ENCODE measurements around the gene ZBP1. TPM values are rescaled to one million over a fixed set of nuclear protein-coding genes. Genes with fewer than 3 reads are reported as not detected.

The ZBP1 gene
- total RNA-seq, 4 donors from 2014 or later: 0.19 TPM; not detected in 3

DNA sequence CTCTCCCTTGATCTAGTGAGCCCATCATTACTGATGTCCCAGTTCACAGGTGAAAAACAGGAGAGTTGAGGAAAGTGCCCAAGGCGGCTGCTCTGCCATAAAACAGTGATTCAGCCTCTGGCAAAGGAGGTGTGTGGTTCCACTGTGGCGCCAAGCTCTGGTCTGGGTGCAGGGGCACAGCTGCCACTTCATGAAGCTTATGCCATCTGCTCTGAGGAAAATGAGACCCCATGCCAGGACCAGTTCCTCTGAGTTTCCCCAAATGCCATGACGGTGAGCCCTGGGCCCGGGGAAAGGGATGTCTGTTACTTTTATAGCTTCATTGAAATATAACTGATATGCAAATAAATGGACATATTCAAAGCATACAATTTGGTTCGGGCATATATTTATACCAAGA, 33.7 kb upstream of the ZBP1 start:
- H3K4me3 ChIP-seq (ENCODE audit: low read depth, poor library complexity, severe bottlenecking): no peak overlapping the region
- WGBS, 2 donors: 54 to 59% methylated on average over 5 of the region's 5 CpGs
- intact Hi-C loops (cut with DNase I; ENCODE audit: low total_unique reads): loop anchor here (1.0 to 10.0 kb wide), 2 partner anchors 451 to 525 kb away; no protein-coding TSS in a partner anchor
- peak in 1 of 2 donors; percentile 58 for DNase-seq (ENCODE audit: low spot score in 2 of 2)
- TF ChIP-seq, protein P1, sequence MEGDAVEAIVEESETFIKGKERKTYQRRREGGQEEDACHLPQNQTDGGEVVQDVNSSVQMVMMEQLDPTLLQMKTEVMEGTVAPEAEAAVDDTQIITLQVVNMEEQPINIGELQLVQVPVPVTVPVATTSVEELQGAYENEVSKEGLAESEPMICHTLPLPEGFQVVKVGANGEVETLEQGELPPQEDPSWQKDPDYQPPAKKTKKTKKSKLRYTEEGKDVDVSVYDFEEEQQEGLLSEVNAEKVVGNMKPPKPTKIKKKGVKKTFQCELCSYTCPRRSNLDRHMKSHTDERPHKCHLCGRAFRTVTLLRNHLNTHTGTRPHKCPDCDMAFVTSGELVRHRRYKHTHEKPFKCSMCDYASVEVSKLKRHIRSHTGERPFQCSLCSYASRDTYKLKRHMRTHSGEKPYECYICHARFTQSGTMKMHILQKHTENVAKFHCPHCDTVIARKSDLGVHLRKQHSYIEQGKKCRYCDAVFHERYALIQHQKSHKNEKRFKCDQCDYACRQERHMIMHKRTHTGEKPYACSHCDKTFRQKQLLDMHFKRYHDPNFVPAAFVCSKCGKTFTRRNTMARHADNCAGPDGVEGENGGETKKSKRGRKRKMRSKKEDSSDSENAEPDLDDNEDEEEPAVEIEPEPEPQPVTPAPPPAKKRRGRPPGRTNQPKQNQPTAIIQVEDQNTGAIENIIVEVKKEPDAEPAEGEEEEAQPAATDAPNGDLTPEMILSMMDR (IDR thresholded peaks at IDR 0.05): no peak
- TF ChIP-seq POLR2A (IDR thresholded peaks at IDR 0.05): no peak

DNA sequence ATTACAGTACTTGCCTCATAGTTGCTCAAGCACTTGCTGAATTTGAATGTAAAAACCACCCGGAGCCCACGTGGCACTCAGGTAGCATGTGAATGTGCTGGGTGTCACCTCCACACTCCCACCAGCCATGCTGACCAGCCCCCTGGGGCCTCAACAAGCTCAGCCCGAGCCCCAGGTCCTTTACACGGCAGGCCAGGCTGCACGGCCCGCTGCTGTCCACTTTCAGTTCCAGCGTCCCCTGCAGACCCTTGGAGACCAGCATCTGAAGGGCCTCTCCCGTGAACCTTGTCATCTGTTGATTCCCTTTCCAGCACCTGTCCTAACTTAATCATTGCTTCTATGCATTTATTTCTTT, 33.3 kb upstream of the ZBP1 start:
- peak in 1 of 2 donors; percentile 72 for DNase-seq (ENCODE audit: low spot score in 2 of 2)
- no peak overlapping the region for H3K4me3 ChIP-seq (ENCODE audit: low read depth, poor library complexity, severe bottlenecking)
- intact Hi-C loops (cut with DNase I; ENCODE audit: low total_unique reads): loop anchor here (10.0 kb wide), 1 partner anchor 451 kb away; no protein-coding TSS in a partner anchor
- WGBS, 2 donors: 93 to 94% methylated on average over 8 of the region's 8 CpGs
- TF ChIP-seq, protein P1 (IDR thresholded peaks at IDR 0.05): no peak
- TF ChIP-seq POLR2A (IDR thresholded peaks at IDR 0.05): no peak

DNA sequence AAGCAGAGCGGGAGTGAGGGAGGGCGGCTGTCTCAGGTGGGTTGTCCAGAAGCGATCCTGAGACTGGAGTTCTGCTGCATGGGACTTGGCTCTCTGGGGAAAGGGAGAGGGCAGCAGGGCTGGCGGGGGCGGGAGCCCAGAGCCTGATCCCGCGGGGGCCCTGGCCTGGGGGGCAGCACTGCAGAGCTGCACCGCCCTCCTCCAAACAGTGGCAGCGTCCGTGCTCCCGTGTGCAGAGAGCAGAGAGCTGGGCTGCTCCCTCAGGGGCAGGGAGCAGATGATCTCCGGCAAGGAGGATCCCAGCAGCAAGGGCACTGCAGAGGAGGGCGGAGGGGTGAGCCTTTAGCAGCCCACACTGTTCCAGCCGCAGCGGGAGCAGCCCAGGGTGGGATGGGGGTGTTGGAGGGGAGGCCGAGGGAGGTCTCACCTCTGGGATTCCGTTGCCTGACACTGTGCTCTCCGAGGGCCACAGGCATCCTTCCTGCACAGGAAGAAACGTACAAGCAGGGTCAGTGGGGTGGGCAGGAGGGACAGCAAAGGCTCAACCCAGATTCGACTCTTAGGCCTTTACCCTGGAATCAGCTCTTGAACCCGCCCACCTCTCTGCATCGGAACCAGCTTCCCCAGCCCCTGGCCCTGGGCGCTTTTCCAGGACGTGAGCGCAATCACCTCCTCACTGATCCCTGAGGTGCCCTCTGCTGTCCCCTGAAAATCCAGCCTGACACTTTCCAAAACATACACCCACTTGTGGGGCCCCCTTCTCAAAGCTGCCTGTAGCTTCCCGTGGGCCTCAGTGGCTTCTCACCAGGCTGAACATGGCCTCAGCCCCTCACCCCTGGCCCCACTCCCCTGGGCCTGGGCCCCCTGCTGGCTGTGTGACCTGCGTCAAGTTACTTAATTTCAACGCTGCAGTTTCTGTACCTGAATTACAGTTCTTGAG, 32.6 kb upstream of the ZBP1 start:
- DNase-seq (ENCODE audit: low spot score in 2 of 2): peak in 1 of 2 donors; percentile 72
- TF ChIP-seq, protein P1 (IDR thresholded peaks at IDR 0.05): no peak
- no peak for TF ChIP-seq POLR2A (IDR thresholded peaks at IDR 0.05)
- 87 to 90% methylated on average over 18 to 28 of the region's 28 CpGs for WGBS, 2 donors
- H3K4me3 ChIP-seq (ENCODE audit: low read depth, poor library complexity, severe bottlenecking): no peak overlapping the region
- intact Hi-C loops (cut with DNase I; ENCODE audit: low total_unique reads): loop anchor here (10.0 kb wide), 1 partner anchor 452 kb away; no protein-coding TSS in a partner anchor

DNA sequence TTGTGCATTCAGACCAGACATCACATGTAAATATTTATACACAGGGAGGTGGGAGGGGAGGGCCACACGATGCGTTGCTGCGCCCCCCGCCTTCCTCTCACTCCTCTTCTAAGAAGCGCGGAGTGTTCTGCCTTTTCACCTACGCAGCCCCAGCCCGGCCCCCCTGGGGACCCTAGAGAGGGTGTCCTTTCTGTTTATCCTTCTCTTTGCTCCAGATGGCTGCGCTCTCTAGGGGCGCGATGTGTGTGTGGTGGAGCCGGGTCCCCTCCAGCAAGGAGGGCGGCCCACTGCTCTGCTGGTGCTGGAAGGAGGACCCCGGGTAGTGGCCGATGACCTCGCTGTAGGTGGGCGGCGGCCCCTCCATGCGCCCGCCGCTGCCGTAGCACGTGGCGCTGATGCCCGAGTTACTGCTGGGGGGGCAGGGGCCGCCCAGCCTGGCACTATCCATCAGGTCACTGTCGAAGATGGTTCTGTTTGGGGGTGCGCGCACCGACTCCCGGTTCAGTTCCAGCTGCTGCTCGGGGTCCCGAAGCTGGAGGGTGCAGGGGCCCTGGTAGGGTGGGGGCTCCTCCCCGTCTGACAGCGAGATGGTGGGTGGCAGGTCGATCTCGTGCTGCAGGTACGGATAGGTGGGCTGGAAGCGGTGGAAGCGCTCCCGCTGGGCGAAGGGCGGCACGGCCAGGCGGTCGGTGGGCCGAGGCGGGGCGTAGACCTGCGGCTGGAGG, 31.8 kb upstream of the ZBP1 start:
- 95% methylated on average over 50 of the region's 50 CpGs for WGBS, 2 donors
- intact Hi-C loops (cut with DNase I; ENCODE audit: low total_unique reads): loop anchor here (10.0 kb wide), 1 partner anchor 453 kb away; no protein-coding TSS in a partner anchor
- TF ChIP-seq, protein P1 (IDR thresholded peaks at IDR 0.05): no peak
- no peak for TF ChIP-seq POLR2A (IDR thresholded peaks at IDR 0.05)
- DNase-seq (ENCODE audit: low spot score in 2 of 2): peak in 1 of 2 donors; percentile 84
- no peak overlapping the region for H3K4me3 ChIP-seq (ENCODE audit: low read depth, poor library complexity, severe bottlenecking)

DNA sequence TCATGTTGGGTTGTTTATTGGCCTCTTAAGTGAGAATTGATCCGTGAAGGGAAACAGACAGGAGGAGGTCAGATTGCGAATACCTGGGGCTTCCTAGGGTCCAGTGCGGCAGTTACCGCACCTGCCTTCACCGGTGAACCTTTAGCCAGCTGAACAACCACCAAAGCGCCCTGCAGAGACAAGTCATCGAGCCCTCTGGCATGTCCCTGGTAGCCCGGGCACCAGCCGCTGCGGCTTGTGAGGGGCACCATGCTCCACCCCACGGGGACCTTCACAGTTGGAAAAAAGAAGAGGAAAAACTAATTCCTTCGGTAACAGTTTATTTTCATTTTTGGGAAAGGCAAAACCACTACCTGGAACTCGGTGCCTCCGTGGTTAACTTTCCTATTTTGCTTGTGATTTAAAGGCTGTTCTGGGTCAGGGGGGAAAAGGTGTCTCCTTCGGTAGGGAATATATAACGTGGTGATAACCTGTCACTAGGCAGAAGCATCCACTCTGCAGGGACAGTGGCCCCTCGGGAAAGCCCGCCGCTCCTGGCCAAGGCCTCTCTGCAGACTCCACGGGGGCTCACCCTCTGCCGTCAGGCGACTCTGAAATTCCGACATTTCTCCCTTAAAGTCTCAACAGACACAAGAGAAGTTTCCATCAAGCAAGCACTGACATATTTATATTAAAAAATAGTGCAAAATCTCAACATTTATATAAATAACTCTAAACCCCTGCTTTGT, 30.7 kb upstream of the ZBP1 start:
- peak in 1 of 2 donors; percentile 80 for DNase-seq (ENCODE audit: low spot score in 2 of 2)
- TF ChIP-seq, protein P1 (IDR thresholded peaks at IDR 0.05): no peak
- no peak for TF ChIP-seq POLR2A (IDR thresholded peaks at IDR 0.05)
- no peak overlapping the region for H3K4me3 ChIP-seq (ENCODE audit: low read depth, poor library complexity, severe bottlenecking)
- WGBS, 2 donors: 90 to 92% methylated on average over 23 of the region's 23 CpGs
- intact Hi-C loops (cut with DNase I; ENCODE audit: low total_unique reads): loop anchor here (10.0 kb wide), 1 partner anchor 454 kb away; no protein-coding TSS in a partner anchor
